ENCODE measurements around the gene SIL1. TPM values are rescaled to one million over a fixed set of nuclear protein-coding genes. Genes with fewer than 3 reads are reported as not detected.

Gene SIL1
- polyA plus RNA-seq, 4 donors: 21.6 to 68.2 (median 35.4) TPM

DNA sequence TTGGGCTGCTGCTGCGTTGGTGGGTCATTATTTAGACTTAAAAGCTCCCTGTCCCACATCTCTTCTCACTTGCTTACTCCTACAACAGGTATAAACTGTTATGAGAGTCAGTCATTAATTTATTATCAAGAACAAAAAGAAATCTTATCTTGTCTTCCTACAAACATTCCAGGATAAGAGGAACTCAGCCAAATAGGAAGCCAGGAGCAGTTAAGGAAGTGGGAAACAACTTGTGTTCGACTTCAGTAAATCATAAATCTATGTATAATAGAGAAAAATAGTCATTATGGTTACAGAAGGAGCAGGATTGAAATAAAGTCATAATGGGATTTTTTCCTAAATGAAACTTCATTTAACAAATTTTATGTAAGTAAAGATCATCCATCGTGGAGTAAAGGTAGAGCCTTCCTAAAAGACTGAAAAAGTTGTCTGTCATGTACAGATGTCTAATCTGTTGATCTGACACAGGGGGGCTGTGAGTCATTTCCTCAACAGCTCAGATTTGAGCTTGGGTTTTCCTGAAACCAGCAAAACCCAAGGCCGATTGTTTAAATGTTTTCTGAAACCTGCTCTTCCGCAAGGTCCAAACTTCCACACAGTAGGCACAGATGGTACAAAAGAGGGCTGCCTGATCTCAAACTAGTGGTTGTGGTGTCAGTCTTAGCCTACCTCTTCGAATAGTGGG, 297.7 kb downstream of the SIL1 start:
- 64 to 79% (median 72%) methylated on average over 6 of the region's 6 CpGs for WGBS, 3 donors
- Histone ChIP-seq H3K27me3 (ENCODE audit: control insufficient read depth in 3 of 3, insufficient read depth in 3 of 3, low read length in 3 of 3) (no peaks in the 10 kb centered on the region), H3K4me3 (ENCODE audit: low read depth in 1 of 3, low read length in 3 of 3) (no peak overlapping the region), H3K36me3 (ENCODE audit: control insufficient read depth in 3 of 3, insufficient read depth in 2 of 3, low read depth in 1 of 3, low read length in 3 of 3) (peaks cover 0 to 23% (median 17%) of the 10 kb centered on the region in 3 donors), H3K4me1 (ENCODE audit: control insufficient read depth in 3 of 3, insufficient read depth in 2 of 3, low read depth in 1 of 3, low read length in 2 of 3) (no peaks in the 10 kb centered on the region), H3K27ac (ENCODE audit: low read depth in 1 of 3, low read length in 2 of 3) (no peak overlapping the region), H3K9me3 (ENCODE audit: control insufficient read depth in 2 of 2, insufficient read depth in 1 of 2, low read depth in 1 of 2, low read length in 1 of 2) (no peaks in the 10 kb centered on the region)
- DNase-seq (no peak), FAIRE-seq (no peak)

DNA sequence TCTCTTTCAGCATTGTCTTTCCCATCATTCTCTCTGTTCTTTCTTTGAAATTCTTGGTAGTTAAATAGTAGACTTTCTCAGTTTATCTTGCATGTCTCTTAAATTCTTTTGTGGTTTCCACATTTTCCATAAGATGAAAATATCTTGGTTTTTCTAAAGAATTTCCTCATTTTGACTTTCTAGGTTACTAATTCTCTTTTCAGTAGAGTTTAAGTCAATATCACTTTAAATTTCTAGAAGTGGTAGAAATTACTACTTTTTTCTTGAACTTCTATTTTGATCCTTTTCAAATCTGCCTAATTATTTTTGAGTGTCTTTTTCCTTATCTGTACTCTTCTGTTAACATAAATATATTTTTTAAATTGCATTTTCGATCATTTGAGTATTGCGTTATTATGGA, 299.4 kb downstream of the SIL1 start:
- Histone ChIP-seq H3K4me1 (ENCODE audit: control insufficient read depth in 3 of 3, insufficient read depth in 2 of 3, low read depth in 1 of 3, low read length in 2 of 3) (no peaks in the 10 kb centered on the region), H3K27me3 (ENCODE audit: control insufficient read depth in 3 of 3, insufficient read depth in 3 of 3, low read length in 3 of 3) (no peaks in the 10 kb centered on the region), H3K36me3 (ENCODE audit: control insufficient read depth in 3 of 3, insufficient read depth in 2 of 3, low read depth in 1 of 3, low read length in 3 of 3) (peaks cover 0 to 25% (median 13%) of the 10 kb centered on the region in 3 donors), H3K4me3 (ENCODE audit: low read depth in 1 of 3, low read length in 3 of 3) (no peak overlapping the region), H3K9me3 (ENCODE audit: control insufficient read depth in 2 of 2, insufficient read depth in 1 of 2, low read depth in 1 of 2, low read length in 1 of 2) (no peaks in the 10 kb centered on the region), H3K27ac (ENCODE audit: low read depth in 1 of 3, low read length in 2 of 3) (no peak overlapping the region)
- FAIRE-seq (no peak), DNase-seq (no peak)
- WGBS, 3 donors: 92 to 96% (median 95%) methylated on average over 2 of the region's 2 CpGs

DNA sequence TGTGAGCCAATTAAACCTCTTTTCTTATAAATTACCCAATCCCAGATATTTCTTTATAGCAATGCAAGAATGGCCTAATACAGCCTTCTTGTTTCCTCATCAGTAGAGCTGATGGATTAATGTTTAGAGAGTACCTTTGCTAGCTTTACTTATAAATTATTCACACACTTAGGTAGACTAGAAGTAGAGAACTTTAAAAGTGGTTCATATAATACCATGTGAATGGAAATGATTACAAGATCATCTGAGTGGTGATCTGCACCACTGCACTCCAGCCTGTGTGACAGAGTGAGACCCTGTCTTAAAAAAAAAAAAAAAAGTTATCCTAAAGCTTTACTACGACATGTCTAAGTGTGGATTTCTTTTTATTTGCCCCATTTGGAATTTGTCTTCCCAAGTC, 299.9 kb downstream of the SIL1 start:
- no peaks in the 10 kb centered on the region for H3K27me3 ChIP-seq (ENCODE audit: control insufficient read depth in 3 of 3, insufficient read depth in 3 of 3, low read length in 3 of 3)
- H3K4me3 ChIP-seq (ENCODE audit: low read depth in 1 of 3, low read length in 3 of 3): no peak overlapping the region
- WGBS, 3 donors: 98 to 100% (median 100%) methylated on average over 1 of the region's 1 CpG
- H3K27ac ChIP-seq (ENCODE audit: low read depth in 1 of 3, low read length in 2 of 3): no peak overlapping the region
- no peaks in the 10 kb centered on the region for H3K4me1 ChIP-seq (ENCODE audit: control insufficient read depth in 3 of 3, insufficient read depth in 2 of 3, low read depth in 1 of 3, low read length in 2 of 3)
- DNase-seq (no peak), FAIRE-seq (no peak)
- no peaks in the 10 kb centered on the region for H3K9me3 ChIP-seq (ENCODE audit: control insufficient read depth in 2 of 2, insufficient read depth in 1 of 2, low read depth in 1 of 2, low read length in 1 of 2)
- peaks cover 0 to 26% (median 11%) of the 10 kb centered on the region in 3 donors for H3K36me3 ChIP-seq (ENCODE audit: control insufficient read depth in 3 of 3, insufficient read depth in 2 of 3, low read depth in 1 of 3, low read length in 3 of 3)

Other genes with a start within 250 kb of the SIL1 start
- gene MATR3, start 95.4 kb upstream of the SIL1 start, polyA plus RNA-seq: 100 to 1,000 TPM in 2 of 4 donors, 10 to 100 TPM in 2; 63.1 to 283 (median 100) TPM
- 10 to 100 TPM; 43.6 to 65.2 (median 57.7) TPM for gene PAIP2, start 143.5 kb upstream of the SIL1 start, polyA plus RNA-seq
- gene SLC23A1, start 184.9 kb upstream of the SIL1 start, polyA plus RNA-seq: 10 to 100 TPM in 3 of 4 donors, 1 to 10 TPM in 1; 7.1 to 29.3 (median 12.4) TPM
- 10 to 100 TPM in 2 of 4 donors, 1 to 10 TPM in 2; 1.7 to 58.9 (median 8.3) TPM for gene MZB1, start 191.5 kb upstream of the SIL1 start, polyA plus RNA-seq
- 1 to 10 TPM in 2 of 4 donors, under 1 TPM in 2; 0.45 to 2.3 (median 0.79) TPM for gene PROB1, start 196.7 kb upstream of the SIL1 start, polyA plus RNA-seq
- 10 to 100 TPM in 2 of 4 donors, 1 to 10 TPM in 2; 7.2 to 15.1 (median 10.7) TPM for gene SPATA24, start 205.7 kb upstream of the SIL1 start, polyA plus RNA-seq
- 1 to 10 TPM in 3 of 4 donors, under 1 TPM in 1; 0.67 to 3.8 (median 3.2) TPM for gene DNAJC18, start 241.2 kb upstream of the SIL1 start, polyA plus RNA-seq